ENCODE measurements around the gene CES3.

- TF ChIP-seq CTCF (IDR thresholded peaks at IDR 0.05) (no peak), POLR2A (IDR thresholded peaks at IDR 0.05; ENCODE audit: low read length) (no peak)
Observed at GRCh38 chr16:66936889-66937554, 24.0 kb upstream of the CES3 start.
